Dermis blood vessel endothelial cell (primary cell): ENCODE results near the gene MTX3. TPM values are rescaled to one million over a fixed set of nuclear protein-coding genes. Genes with fewer than 3 reads are reported as not detected.

Experiments
- DNase-seq: peaks from one replicate; pipeline ENCODE4 v3.0.0; 2010
- total RNA-seq: library from RNA; depleted of rRNA; stranded (reverse); fragments of >200 nt; gene quantifications from 2 replicates; pipeline ENCODE4 v1.2.3, GENCODE V29; 2014

MTX3 gene
- total RNA-seq, 1 donor from 2014 or later: 7.0 TPM

- DNase-seq: no peak
These were observed 58.3 kb downstream of the MTX3 start for GRCh38 chr5:79932510-79933504.

DNA sequence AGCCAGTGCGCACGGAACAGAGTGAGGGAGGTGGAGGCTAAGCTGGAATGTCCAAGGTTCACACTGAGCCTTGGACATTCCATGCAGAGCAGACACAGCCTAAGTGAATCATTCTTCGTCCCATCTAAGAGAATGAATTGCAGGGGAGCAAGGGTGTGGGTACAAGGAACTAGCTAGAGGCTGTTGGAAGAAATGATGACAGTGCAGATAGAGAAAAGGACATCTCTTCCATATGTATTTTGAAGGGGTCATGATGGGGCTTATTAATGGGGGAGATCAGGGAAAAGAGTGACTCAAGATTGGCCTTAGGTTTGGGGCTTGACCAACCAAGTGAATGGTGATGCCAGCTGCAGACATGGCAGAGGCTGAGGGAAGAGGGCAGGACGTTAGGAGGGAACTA lies 59.2 kb downstream of the MTX3 start:
- no peak for DNase-seq

GRCh38 chr5:79931409-79931808 lies 59.7 kb downstream of the MTX3 start:
- DNase-seq: no peak

DNA sequence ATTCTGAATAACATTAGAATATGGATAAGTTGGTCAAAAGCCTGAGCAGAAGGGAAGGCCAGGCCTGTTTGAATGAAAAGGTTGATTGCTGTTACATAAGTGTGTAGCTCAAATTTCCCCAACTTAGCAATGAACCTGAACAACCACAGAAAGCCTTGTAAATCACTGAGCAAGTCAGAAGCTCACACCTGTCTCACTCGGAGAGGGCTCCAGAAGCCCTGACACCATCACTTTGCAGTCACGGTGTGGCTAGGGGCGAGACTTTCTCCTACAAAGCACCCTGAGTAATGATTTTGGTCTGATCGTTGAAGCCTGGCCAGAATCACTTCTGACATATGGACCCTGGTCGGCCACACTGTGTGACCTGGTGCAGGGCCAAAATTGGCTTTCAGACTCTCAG lies 62.0 kb downstream of the MTX3 start:
- DNase-seq: no peak

Other genes with a start within 250 kb of the MTX3 start
- gene THBS4, start 44.1 kb upstream of the MTX3 start, total RNA-seq: 0.28 and 1.4 TPM in 2 replicates